Left renal cortex interstitium (tissue), 4 donors: ENCODE results near the gene GTF2IRD2. TPM values are rescaled to one million over a fixed set of nuclear protein-coding genes. Genes with fewer than 3 reads are reported as not detected.
"Not testable (repeated sequence)": the region's sequence is repeated elsewhere in the genome, so short reads cannot be mapped to it uniquely, and the experiment has no call there.

ENCODE experiments used
- DNase-seq, 4 donors: peaks; one replicate each; pipeline ENCODE4 v3.0.0-alpha.2; 2013; ENCODE audit warnings: low read depth in 4 of 4, low spot score in 2 of 4, missing footprints in 1 of 4
- polyA plus RNA-seq, 4 donors: library from polyadenylated mRNA; unstranded; fragments of 120-200 nt; gene quantifications; one replicate each; pipeline ENCODE4 v1.2.1, GENCODE V29; 2013; ENCODE audit not compliant: insufficient read length in 4 of 4

The GTF2IRD2 gene
- 10 to 100 TPM; 22.2 to 54.3 (median 27.2) TPM for polyA plus RNA-seq

- DNase-seq: not testable (repeated sequence)
Measured at GRCh38 chr7:74850833-74851721, at the start of gene GTF2IRD2. GTF2IRD2 (minus strand) TSS chr7:74851605; CDS start chr7:74836378, 15,227 bp downstream.

- DNase-seq: peak in 2 of 4 donors; percentile 21 to 46
Measured at GRCh38 chr7:74890158-74891123, 39.0 kb upstream of the GTF2IRD2 start.

- DNase-seq: not testable (repeated sequence)
Measured at GRCh38 chr7:74889518-74890129, 38.2 kb upstream of the GTF2IRD2 start.

GRCh38 chr7:74885295-74885694 is 33.9 kb upstream of the GTF2IRD2 start:
- DNase-seq: not testable (repeated sequence)

DNA sequence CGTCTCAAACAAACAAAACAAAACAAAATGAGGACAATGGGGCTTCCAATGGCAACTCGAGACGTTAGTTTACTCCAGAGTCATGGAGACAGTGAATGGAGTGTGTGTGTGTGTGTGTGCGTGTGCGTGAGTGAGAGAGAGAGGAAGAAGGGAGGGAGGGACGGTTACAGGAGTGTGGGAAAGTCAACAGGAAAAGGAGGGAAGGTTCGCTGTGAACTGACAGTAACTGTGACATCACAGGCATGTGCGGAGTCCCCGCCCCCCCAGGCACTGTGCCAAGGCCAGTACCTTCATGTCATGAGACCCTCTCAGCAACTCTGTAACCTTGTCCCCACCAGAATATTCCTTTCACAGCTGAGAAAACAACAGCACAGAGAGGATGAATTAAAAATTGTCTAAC is 30.7 kb upstream of the GTF2IRD2 start:
- DNase-seq: not testable (repeated sequence)

- not testable (repeated sequence) for DNase-seq
Measured at GRCh38 chr7:74874748-74875512, 23.5 kb upstream of the GTF2IRD2 start.

GRCh38 chr7:74874104-74874747 is 22.8 kb upstream of the GTF2IRD2 start:
- DNase-seq: not testable (repeated sequence)

- DNase-seq: not testable (repeated sequence)
Measured at GRCh38 chr7:74872542-74872941, 21.1 kb upstream of the GTF2IRD2 start.

DNA sequence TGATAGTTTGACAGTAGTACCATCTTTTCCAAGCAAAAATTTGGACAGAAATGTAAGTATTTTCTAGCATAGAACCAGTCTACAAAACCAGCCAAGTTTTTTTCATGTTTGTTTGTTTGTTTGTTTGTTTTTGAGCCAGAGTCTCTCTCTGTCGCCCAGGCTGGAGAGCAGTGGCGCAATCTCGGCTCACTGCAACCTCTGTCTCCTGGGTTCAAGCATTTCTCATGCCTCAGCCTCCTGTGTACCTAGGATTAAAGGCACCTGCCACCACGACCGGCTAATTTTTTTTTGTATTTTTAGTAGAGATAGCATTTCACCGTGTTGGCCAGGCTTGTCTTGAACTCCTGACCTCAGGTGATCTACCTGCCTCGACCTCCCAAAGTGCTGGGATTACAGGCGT is 14.4 kb upstream of the GTF2IRD2 start:
- not testable (repeated sequence) for DNase-seq

GRCh38 chr7:74849853-74850252 is 1.6 kb downstream of the GTF2IRD2 start:
- DNase-seq: not testable (repeated sequence)

- not testable (repeated sequence) for DNase-seq
Measured at GRCh38 chr7:74830411-74830810, 21.0 kb downstream of the GTF2IRD2 start.

GRCh38 chr7:74829959-74830358 is 21.4 kb downstream of the GTF2IRD2 start:
- not testable (repeated sequence) for DNase-seq

- not testable (repeated sequence) for DNase-seq
Measured at GRCh38 chr7:74821259-74821658, 30.1 kb downstream of the GTF2IRD2 start.

- not testable (repeated sequence) for DNase-seq
Measured at GRCh38 chr7:74820146-74820805, 31.1 kb downstream of the GTF2IRD2 start.

- not testable (repeated sequence) for DNase-seq
Measured at GRCh38 chr7:74815882-74816281, 35.5 kb downstream of the GTF2IRD2 start.

DNA sequence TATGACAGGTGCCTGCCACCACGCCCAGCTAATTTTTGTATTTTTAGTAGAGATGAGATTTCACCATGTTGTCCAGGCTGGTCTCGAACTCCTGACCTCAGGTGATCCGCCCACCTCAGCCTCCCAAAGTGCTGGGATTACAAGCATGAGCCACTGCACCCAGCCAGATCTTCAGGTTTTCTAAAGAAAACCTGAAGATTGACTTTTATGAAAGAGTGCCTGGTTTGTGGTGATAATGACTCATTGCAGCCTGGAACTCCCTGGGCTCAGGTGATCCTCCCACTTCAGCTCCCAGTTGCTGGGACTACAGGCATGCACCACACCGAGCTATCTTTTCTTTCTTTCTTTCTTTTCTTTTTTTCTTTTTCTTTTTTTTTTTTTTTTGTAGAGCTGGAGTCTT is 52.8 kb downstream of the GTF2IRD2 start:
- not testable (repeated sequence) for DNase-seq

DNA sequence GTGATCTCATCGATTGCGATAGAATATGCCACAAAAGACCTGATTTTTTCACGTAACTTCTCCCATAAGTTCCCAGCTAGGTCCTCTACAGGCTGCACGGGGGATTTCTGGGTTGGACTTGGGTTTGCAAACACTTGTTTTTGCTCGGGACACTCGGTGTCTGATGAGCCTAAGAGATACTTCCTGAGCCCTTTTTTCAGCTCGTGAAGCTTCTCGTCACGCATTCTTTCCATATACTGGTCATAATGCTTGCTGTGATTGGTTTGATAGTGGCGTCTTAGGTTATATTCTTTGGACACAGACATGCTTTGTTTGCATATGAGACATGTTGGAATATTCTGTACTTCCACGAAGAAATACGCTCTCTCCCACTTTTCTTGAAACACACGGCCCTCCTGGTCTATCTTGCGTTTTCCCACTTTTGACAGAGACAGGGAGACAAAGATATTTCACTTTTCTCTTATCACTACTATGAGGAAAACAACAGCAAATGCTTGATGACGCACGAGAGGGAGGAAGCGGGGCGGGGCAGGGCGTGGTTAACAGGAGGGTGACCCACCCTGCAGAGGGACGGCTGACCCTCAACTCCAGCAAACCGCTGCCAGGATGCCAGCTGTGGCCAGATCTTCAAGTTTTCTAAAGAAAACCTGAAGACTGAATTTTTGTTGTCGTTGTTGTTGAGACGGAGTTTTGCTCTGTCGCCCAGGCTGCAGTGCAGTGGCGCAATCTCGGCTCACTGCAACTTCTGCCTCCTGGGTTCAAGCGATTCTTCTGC is 53.4 kb downstream of the GTF2IRD2 start:
- not testable (repeated sequence) for DNase-seq
